ENCODE results near the gene TCIRG1. TPM values are rescaled to one million over a fixed set of nuclear protein-coding genes. Genes with fewer than 3 reads are reported as not detected.

TCIRG1 gene
- total RNA-seq, 1 donor from 2014 or later, result 230 TPM

DNA sequence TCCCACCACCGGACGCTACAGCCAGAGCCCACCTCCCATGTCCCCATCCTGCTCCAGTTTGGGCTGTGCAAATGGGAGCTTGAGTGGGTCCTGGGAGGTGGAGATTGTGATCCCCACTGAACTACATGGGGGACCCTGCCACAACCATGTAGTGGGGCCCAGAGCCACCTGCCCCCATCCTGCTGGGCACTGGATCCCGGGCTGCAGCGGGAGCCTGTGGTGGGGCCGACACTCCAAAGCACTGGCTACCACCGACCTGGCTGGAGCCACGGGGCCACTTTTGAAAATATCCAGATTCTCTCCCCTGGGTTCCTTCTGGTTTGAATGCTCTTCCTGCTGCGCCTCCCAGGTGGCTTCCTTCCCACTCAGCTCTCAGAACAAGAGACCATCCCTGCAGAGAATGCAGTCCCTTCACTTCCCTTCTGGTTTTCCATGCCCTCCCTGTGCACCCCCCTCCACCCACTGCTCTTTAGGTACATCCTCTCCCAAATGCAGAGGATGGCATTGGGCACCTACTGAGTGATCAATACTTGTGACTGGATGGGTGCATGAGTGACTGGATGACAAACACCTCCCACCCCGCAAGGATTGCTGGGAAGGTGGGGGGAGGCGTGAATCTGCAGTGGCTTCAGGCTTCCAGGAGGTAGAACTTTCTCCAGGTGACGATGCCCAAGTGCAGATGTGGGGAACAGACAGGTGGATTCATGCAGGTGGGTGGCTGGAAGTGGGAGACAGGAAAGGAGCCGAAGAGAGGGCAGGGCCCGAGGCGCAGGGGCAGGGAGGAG is 34.1 kb upstream of the TCIRG1 start:
- intact Hi-C loops (cut with micrococcal nuclease), result loop anchor here (10.0 kb wide), 2 partner anchors 120 to 200 kb away; partner anchors contain the start of gene CHKA

DNA sequence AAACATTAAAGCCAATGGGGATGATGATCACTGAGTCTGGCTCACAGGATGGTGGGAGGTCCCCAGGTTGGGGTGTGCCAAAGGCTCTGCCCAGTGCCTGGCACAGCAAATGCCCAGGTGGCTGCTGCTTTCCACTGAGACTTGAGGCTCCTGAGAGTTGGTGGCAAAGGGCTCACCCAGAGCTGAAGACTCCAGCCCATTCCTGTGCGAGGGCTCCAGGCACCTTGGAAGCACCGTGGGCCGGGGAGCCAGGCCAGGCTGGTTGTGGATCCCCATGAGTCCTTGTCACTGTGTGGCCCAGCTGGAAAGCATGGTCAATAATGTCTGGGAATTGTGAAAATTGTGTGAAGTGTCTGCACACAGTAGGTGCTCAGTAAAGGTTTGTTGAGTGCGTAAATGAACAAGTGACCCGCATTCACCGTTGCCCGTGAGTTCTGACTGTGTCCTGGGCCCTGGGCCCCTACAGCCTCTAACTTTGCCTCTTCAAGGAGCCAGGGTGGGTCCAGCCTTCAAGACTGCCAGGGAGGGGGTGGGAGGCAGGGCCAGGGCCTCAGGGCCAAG is 32.1 kb upstream of the TCIRG1 start:
- intact Hi-C loops (cut with micrococcal nuclease), result loop anchor here (10.0 kb wide), 2 partner anchors 118 to 198 kb away; partner anchors contain the start of gene CHKA

DNA sequence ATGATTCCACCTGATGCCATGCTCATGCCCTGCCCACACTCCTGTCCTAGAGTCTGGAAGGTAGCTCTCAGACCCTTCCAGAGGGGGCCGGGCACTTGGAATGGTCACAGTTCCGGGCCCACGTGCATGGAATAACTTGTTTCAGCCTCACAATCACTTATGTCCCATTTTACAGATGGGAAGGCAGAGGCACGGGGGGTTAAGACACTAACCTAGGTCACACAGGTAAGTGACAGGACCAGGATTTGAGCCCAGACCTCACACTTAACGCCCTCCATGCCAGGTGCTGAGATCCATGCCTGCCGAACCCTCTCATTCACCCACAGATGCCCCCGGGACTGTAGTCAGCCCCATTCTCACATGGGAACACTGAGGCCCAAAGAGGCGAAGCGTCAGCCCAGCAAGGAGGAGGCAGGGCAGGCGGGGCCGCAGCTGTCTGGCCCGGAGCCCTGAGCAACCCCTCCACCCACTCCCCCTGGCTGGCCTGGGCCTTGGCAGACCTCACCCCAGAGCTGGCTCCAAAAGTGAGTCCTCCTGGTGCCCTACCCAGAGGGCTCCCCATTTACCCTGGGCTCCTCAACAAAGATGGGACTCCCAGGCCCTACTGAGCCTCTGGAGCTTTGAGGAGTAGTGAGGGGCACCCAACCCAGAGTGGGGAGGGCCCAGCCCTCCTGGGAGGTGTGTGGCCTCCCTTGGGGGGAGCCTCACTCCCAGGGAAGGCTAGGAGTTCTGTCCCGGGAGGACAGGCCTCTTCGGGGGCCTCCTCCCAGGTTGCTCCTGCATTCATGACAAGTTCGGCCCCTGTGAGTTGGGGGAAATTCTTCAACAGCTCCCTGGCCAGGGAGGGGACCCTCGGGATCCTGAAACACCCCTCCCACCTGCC is 31.1 kb upstream of the TCIRG1 start:
- intact Hi-C loops (cut with micrococcal nuclease), result loop anchor here (10.0 kb wide), 2 partner anchors 117 to 197 kb away; partner anchors contain the start of gene CHKA

DNA sequence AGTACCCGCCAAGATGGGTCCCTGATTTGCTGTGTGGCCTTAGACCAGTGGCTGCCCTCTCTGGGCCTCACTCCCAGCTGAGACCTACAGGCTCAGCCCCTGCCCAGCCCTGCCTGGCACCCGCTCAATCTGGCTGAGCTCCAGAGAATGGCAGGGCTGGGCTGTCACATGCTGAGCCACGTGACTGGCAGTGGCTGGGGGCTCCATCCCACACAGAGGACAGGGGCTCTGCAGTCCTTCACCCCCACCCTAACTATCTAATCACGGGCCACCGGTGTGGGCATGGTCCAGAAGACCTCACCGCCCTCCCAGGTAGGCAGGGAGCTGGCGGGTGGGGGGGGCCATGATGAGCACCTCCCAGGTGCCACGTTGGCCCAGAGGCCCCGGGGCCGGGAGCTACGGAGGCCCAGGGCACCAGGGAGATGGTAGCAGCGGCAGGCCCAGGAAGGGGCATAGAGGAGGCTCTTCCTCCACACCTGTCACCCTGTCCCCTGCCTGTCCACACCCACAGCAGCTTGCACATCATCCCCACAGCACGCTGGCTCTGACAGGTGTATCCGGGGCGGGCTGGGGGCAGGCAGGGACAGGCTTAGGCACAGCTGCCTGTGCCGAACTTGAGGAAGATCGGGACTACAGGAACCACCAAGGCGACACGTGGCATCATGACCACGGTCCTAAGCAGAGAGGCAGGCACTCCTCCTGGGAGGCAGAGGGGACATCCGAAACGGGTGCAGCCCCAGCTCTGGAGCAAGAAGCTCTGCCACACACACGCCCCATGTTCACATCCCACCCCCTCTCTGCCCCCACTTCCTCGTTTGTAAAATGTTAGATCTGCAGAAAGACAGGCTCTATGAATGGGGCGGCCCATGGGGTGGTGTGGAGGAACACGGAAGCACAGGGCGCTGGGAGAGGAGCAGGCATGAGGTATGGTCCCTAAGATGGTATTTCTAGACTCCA is 30.2 kb upstream of the TCIRG1 start:
- intact Hi-C loops (cut with micrococcal nuclease), result loop anchor here (10.0 kb wide), 2 partner anchors 116 to 196 kb away; partner anchors contain the start of gene CHKA

DNA sequence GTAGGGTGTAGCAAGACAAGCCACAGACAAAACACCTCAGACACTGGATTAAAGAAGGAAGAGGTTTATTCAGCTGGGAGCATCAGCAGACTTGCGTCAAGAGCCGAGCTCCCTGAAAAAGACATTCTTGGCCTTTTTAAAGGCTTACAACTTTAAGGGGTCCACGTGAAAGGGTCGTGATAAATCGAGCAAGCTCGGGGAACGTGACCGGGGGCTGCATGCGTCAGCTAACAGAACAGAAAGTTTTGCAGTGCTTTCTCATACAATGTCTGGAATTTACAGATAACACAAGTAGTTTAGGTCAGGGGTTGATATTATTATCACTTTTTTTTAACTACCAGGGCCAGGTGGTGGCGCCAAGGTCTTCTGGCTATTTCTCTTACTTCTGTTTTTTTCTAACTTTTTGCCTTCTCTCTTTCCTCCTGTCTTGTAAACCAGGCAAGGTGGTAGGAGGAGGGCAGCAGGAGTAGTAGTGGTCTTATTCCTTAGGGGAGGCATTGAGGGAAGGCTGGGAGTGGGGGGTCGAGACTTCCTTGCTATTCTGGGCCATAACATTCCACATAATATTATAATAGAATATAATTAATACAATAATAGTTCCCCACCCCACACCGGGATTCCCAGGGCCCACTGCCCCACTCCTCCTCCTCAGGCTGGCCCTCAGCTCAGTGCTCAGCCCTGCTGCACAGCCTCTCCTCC is 29.3 kb upstream of the TCIRG1 start:
- intact Hi-C loops (cut with micrococcal nuclease), result loop anchor here (10.0 kb wide), 2 partner anchors 115 to 195 kb away; partner anchors contain the start of gene CHKA

DNA sequence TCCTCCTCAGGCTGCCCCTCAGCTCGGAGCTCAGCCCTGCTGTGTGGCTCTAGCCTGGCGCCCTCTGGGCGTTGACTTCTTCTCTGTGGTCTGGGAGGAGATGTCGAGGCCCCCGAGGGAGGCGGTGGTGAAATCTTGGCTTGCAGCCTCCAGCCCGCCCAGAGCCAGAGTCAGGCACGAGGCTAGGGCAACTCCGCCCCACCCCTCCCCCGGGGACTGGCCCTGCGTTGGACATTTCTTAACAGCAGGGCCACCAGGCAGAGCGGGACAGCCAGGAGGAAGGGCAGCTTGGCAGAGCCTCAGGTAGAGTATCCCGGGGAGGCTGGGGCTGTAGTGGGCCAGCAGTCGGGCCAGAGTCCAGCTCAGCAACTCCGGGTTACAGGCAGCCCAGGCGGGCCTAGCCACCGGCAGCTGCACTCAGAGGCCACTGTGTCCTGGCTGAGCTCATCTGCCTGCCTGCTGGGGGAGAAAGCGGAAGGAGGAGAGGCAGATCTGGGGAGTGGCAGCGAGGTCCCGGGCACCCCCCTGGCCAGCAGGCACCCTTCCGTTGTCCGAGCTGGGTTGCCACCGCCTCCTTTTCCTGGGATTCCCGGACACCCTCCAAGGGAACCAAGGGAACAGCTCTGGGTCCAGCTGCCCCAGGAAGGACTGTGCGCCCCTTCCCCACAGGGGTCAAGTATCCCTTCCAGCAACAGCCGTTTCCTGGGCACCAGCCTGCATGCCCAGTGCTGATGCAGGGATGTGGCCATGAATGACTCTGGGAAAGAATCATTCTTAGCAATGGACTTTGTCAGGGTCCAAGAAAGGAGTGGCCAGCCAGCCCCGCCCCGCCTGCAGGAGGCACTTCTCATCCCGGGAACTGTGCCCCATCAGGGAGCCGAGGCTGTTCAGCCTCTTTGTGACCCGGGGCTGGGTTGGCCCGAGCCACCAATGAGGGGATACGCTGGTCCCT is 28.5 kb upstream of the TCIRG1 start, which contains the start of gene ALDH3B1:
Gene ALDH3B1 (plus strand): TSS at position 238 of the 952 bp plus-strand sequence. CDS start 4,971 bp downstream, outside the sequence.
- intact Hi-C loops (cut with micrococcal nuclease), result no loop called here

DNA sequence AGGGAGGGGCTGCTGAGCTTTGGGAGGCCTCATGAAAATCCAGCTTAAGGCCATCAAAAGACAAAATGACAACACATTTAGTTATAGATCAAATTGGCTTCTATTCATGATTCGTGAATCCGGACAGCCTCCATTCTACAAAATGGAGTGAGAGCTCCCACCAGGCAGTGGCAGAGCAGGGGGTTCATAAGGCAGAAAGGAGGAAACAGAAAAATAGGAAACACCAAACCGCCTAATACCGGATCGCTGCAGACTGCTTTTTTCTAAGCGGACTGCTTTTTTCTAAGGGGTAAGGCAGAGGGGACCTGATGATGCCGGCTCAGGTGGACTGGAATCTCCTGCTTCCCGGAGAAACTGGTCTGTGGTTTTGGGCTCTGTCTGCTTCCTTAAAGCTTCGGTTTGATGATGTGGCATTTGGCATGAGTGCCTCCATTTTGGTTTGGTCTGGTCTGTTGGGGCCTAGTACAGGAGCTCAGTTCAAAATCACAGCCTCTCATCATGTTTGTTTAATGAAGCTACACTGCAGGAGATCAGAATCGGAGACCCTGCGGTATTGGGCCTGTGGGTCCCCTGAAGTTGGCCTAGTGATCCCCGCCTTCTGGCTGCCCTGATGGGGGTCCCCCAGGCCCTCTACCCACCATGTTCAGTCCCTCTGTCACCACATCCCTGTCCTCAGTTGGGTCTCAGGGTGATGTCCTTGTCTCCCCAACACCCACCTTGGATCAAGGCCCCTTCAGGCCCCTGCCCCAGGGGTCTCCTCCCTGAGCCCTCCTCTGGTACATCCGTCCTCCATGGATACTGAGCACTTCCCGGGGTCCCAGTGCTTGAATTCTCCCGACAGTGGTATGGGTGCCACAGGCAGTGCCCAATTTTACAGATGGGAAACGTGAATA is 27.5 kb upstream of the TCIRG1 start:
- intact Hi-C loops (cut with micrococcal nuclease), result no loop called here

DNA sequence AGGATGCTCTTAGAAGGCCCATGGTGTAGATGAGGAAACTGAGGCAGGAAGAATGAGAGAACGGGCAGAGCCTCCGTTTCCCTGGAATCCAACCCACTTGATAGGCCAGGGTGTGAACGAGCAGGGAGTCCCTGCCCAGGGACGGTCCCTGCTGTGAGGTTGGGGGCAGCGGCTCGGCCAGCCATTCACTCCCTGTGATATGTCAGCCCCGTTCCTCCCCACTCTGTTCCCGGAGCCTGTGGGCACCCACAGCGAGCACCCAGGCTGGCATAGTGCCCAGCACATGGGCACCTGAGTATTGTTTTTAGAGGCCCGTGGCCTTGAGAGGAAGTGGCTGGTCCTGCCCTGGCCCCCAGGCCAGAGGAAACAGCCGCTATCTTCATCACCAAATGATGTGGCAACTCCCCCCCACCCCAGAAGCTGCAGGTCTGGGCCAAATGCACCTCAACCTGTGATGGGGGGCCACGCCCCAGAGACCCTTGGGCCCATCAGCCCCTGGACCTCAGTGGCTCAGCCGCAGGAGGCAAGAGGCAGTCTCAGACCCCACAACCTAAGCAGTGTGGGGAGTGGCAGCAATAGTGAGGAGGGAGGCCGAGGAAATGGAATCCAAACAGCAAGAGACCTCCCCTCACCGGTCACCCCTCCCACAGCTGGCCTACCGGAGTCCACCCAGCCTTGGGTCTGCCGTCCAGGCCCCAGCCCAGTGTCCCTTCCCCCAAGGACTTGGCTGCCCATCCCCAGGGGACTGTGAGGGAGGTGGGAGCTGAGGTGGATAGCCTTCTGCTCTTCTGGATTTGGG is 26.6 kb upstream of the TCIRG1 start:
- intact Hi-C loops (cut with micrococcal nuclease), result no loop called here

DNA sequence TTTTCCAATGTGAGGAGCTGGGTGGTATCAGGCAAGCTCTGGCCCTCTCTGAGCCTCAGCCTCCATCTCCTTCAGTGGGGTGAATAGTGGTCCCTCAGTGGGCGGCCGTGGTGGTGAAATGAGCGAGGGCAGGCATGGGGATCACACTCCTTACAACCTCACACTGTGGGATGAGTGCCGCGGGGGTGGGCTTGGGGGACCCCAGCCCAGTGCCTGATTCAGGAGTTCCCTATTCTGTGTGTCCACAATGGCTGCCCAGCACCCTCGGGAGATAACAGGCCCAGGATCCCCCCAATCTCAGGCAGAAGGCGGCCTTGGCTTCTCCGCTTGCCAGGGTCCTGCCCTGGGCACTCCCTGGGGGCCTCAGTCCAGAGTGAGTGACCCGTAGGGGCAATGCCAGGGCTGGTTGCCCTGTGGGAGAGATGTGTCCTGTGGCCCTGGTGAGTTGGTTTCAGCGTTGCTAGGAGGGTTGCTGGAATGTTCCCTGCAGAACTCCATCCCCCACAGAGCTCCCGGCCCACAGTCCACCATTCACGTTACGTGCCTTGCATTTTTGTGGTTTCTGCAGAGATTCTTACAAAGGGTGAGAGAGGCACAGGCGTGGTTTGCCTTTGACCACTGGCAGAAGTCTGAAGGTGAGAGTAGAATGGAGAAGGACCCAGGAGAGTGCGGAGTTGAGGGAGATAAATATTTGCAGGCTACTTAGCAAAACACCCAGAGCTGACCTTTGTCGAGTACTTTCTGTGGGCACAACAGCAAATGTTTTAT is 25.8 kb upstream of the TCIRG1 start:
- intact Hi-C loops (cut with micrococcal nuclease), result no loop called here

DNA sequence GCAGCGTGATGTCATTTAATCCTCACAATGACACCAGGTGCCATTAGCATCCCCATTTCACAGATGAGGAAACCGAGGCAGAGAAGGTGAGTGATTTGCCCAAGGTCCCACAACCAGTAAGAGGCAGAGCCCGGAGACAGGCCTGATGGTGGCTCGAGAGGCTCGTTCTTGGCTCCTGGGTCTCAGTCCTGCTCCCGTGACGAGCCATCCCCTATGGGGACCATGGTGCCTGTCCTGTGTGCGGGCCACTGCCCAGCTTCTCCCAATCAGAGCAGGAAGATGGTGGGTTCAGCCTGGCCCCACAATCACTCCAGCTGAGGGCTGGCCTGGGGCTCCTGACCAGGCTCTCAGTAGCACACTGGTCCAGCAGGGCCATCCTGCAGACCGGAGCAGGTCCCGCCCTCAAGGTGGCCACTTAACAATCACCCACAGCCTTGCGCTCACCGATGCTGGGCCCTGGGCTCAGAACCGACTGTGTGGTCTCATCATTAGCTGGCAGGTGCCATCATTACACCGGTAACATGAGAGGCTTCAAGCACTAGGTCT is 25.1 kb upstream of the TCIRG1 start:
- intact Hi-C loops (cut with micrococcal nuclease), result no loop called here

DNA sequence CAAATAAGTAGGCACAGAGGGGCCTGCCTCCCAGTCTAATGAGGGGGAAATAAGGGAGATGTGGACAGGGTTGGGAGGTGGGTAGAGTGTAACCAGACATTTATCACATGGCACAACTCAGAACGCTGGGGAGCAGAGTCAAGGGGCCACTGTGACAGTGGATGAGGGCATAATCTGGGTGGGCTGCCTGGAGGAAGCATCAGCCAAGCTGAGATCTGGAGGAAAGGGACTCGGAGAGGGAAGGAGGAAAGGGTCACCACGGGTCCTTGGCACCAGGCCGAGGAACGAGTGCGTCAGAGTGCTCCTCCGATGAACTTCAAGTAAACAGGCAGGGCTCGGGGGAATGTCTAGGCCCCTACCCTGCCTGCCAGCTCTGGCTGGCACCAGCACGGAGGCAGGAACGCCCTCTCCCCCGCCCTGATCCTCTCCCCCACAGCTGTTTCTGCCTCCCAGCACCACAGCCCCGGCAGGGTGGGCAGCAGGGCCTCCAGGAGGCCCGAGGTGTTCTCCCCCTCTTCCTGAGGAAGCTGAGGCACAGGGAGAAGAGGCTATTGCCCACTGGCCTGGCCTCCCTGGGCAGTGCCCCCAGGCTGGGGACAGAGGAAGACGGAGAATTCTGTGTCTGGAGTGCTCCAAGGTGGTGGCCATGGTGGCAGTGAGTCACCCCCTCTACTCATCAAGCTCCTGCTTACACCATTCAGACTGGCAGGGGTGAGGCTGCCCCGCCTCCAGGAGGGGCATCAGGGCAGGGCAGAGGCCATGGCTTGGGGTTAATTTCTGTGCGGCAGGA is 24.5 kb upstream of the TCIRG1 start:
- intact Hi-C loops (cut with micrococcal nuclease), result no loop called here

DNA sequence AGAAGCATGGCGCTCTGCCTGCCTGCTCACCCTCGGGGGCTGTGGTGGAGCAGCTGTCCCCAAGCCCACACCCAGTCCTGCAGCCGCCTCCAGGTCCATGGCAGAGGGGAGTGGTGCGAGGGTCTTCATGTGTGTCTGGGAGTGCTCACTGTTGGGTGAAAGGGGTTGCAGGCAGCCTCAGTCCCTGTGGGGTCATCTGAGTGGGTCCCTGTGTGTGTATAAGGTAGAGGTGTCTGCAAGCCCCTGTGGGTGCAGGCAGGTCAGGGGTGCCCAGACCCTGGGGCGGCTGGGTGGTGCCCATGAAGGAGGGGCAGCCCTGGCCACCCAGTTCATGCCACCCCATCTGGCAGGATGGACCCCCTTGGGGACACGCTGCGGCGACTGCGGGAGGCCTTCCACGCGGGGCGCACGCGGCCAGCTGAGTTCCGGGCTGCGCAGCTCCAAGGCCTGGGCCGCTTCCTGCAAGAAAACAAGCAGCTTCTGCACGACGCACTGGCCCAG is 23.8 kb upstream of the TCIRG1 start:
- intact Hi-C loops (cut with micrococcal nuclease), result no loop called here

DNA sequence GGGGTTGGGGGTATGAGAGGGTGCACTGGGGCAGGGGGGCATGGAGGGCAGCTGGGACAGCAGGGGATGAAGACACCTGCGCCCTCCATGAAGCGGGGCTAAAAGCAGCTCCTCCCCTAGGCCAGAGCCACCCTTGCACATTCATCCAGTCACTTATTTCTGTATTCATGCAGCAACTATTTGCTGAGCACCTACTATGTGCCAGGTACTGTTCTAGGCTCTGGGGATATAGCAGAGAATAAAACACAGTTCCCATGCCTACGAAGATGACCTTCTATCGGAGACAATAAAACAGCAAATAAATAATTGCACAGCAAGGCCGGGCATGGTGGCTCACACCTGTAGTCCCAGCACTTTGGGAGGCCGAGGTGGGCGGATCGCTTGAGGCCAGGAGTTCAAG is 23.4 kb upstream of the TCIRG1 start:
- intact Hi-C loops (cut with micrococcal nuclease), result no loop called here

DNA sequence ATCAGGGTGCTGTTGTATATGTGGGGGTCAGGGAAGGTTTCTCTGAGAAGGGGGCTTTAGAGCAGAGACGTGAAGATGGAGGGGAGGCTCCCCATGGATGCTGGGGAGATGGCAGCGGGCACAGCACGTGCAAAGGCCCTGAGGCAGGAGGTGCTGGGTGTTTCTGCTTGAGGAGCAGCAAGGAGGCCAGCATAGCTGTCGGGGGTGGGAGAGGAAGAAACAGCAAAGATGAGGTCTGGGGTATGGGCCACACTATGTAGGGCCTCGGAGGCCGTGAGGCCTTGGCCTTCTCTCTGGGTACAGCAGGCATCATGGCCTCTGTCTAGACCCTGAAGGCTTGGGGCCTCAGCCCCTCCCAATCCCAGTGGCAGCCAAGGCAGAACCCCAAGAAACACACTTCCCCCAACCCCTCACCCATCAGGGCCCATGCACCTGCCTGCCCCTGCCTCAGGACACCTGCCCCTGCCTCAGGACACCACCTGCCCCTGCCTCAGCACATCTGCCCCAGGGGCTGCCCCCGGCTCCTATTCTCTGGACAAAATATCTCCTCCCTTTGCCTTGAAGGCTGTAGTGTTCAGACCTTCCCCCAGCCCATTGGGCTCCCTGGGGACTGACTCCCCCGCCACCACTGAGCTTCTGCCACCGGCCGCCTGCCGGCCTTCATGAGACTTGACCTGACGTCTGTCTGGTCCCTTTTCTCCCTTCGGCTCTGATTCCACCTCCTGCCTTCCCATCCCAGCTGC is 22.5 kb upstream of the TCIRG1 start:
- intact Hi-C loops (cut with micrococcal nuclease), result no loop called here
